D341Med (cell line): Measurements from ENCODE around the gene KCNJ4.
"Not testable (repeated sequence)": the region's sequence is repeated elsewhere in the genome, so short reads cannot be mapped to it uniquely, and the experiment has no call there.

ENCODE experiments used
- DNase-seq: peaks from one replicate; pipeline ENCODE4 v3.0.0; 2012; ENCODE audit warnings: low spot score

Gene KCNJ4

GRCh38 chr22:38470179-38470578 is 15.2 kb upstream of the KCNJ4 start:
- not testable (repeated sequence) for DNase-seq

- DNase-seq: no peak
These were observed 14.3 kb upstream of the KCNJ4 start for GRCh38 chr22:38469306-38469781.

- no peak for DNase-seq
These were observed 13.7 kb upstream of the KCNJ4 start for GRCh38 chr22:38468443-38469305.

GRCh38 chr22:38467904-38468442 is 13.0 kb upstream of the KCNJ4 start, which contains the start of gene KDELR3:
KDELR3 (plus strand) TSS chr22:38468096; CDS start chr22:38468234, 138 bp downstream.
- no peak for DNase-seq

- DNase-seq: no peak
These were observed 12.5 kb upstream of the KCNJ4 start for GRCh38 chr22:38467438-38467903.

GRCh38 chr22:38465673-38466490 is 10.9 kb upstream of the KCNJ4 start:
- peak; percentile 38 for DNase-seq

- DNase-seq: peak; percentile 23
These were observed 10.1 kb upstream of the KCNJ4 start for GRCh38 chr22:38464992-38465672.

GRCh38 chr22:38462960-38463784 is 8.2 kb upstream of the KCNJ4 start:
- peak; percentile 25 for DNase-seq

- peak; percentile 93 for DNase-seq
These were observed 6.5 kb upstream of the KCNJ4 start for GRCh38 chr22:38461414-38462081.

- no peak for DNase-seq
These were observed 6.0 kb upstream of the KCNJ4 start for GRCh38 chr22:38461057-38461413.

- no peak for DNase-seq
These were observed 5.4 kb upstream of the KCNJ4 start for GRCh38 chr22:38460426-38460840.

GRCh38 chr22:38456841-38457699 is 2.1 kb upstream of the KCNJ4 start:
- DNase-seq: no peak

- DNase-seq: no peak
These were observed 1.4 kb upstream of the KCNJ4 start for GRCh38 chr22:38456272-38456835.

- DNase-seq: peak; percentile 86
These were observed 702 bp upstream of the KCNJ4 start for GRCh38 chr22:38455530-38456271.

- no peak for DNase-seq
These were observed 485 bp downstream of the KCNJ4 start for GRCh38 chr22:38454353-38455075.

GRCh38 chr22:38453996-38454352 is 1.0 kb downstream of the KCNJ4 start:
- DNase-seq: no peak

GRCh38 chr22:38453066-38453672 is 1.8 kb downstream of the KCNJ4 start:
- no peak for DNase-seq
